ENCODE data around the gene PTPRM.

DNA sequence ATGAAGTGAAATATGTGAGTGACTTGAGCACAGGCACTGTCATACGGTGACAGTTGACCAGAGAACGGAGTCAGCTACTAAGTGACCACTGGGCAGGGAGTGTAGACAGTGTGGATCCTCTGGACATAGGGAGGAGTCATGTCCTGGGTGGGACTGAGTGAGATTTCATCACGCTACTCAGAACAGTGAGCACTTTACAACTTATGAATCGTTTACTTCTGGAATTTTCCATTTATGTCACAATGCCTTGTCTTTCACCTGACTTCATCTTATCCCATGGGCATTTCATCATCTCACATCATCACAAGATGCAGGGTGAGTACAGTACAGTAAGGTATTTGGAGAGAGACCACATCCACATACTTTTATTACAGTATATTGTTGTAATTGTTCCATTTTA is 29.0 kb downstream of the PTPRM start:
- TF ChIP-seq, protein P1, sequence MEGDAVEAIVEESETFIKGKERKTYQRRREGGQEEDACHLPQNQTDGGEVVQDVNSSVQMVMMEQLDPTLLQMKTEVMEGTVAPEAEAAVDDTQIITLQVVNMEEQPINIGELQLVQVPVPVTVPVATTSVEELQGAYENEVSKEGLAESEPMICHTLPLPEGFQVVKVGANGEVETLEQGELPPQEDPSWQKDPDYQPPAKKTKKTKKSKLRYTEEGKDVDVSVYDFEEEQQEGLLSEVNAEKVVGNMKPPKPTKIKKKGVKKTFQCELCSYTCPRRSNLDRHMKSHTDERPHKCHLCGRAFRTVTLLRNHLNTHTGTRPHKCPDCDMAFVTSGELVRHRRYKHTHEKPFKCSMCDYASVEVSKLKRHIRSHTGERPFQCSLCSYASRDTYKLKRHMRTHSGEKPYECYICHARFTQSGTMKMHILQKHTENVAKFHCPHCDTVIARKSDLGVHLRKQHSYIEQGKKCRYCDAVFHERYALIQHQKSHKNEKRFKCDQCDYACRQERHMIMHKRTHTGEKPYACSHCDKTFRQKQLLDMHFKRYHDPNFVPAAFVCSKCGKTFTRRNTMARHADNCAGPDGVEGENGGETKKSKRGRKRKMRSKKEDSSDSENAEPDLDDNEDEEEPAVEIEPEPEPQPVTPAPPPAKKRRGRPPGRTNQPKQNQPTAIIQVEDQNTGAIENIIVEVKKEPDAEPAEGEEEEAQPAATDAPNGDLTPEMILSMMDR (conservative IDR thresholded peaks at IDR 0.05; ENCODE audit: low read depth, low read length) = no peak
- TF ChIP-seq EZH2 (IDR thresholded peaks at IDR 0.05; ENCODE audit: low read length, unreplicated experiment) (no peak), EZH2phosphoT487 (IDR thresholded peaks at IDR 0.05; ENCODE audit: borderline replicate concordance, low read length) (no peak)
